ENCODE results near the gene NFKBIZ. TPM values are rescaled to one million over a fixed set of nuclear protein-coding genes. Genes with fewer than 3 reads are reported as not detected.
"Not testable (repeated sequence)": the region's sequence is repeated elsewhere in the genome, so short reads cannot be mapped to it uniquely, and the experiment has no call there.

NFKBIZ gene
- total RNA-seq, 1 donor from 2014 or later, result 14.7 TPM

DNA sequence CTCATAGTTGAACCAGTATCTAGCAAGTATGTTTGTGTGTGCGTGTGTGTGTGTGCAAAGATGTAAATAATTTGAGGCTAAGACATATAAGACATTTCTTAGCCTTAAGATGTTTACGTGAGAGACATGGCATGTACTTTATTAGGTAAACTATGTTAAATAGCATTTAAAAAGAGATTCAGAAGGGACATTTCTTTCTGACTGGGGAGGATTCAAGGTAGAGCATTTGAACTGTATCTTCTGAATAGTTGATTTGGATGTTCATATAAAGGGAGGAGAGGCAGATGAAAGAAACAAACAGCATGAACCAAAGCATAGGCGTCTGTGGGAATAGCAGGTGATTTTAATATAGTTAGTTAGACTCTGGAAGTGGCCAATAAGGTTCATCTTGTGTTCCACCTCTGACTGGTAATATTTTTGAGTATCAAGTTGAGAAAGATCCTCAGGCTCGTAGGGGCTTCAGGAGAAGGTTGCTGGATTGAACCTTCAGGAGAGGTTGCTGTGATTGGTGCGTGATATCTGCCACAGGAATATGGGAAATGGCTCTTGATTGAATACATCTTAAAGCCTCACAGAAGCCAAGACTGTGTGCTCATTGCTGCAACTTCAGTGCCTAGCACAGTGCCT lies 12.6 kb downstream of the NFKBIZ start:
- H3K36me3 Mint-ChIP-seq, result peaks cover 7% of the 10 kb centered on the region
- Histone ChIP-seq H3K9me3 (ENCODE audit: low read depth) (no peaks in the 10 kb centered on the region), H3K27ac (no peak overlapping the region), H3K36me3 (peaks cover 12% of the 10 kb centered on the region), H3K4me3 (no peak overlapping the region), H3F3A (ENCODE audit: low read depth) (no peaks in the 10 kb centered on the region), H3K9ac (no peak overlapping the region), H2AFZ (replicated peaks) (no peak overlapping the region), H3K27me3 (no peaks in the 10 kb centered on the region), H3K79me2 (ENCODE audit: low read depth) (no peaks in the 10 kb centered on the region), H3K4me1 (no peaks in the 10 kb centered on the region), H3K4me2 (no peak overlapping the region), H4K20me1 (ENCODE audit: low read depth) (no peaks in the 10 kb centered on the region)
- DNase-seq (ENCODE audit: low spot score), result no peak
- no peak overlapping the region for H3K4me3 Mint-ChIP-seq
- H3K9me3 Mint-ChIP-seq, result no peaks in the 10 kb centered on the region
- no peaks in the 10 kb centered on the region for H3K27me3 Mint-ChIP-seq (ENCODE audit: insufficient read depth, low read depth)
- no peaks in the 10 kb centered on the region for H3K4me1 Mint-ChIP-seq
- TF ChIP-seq, protein P1, sequence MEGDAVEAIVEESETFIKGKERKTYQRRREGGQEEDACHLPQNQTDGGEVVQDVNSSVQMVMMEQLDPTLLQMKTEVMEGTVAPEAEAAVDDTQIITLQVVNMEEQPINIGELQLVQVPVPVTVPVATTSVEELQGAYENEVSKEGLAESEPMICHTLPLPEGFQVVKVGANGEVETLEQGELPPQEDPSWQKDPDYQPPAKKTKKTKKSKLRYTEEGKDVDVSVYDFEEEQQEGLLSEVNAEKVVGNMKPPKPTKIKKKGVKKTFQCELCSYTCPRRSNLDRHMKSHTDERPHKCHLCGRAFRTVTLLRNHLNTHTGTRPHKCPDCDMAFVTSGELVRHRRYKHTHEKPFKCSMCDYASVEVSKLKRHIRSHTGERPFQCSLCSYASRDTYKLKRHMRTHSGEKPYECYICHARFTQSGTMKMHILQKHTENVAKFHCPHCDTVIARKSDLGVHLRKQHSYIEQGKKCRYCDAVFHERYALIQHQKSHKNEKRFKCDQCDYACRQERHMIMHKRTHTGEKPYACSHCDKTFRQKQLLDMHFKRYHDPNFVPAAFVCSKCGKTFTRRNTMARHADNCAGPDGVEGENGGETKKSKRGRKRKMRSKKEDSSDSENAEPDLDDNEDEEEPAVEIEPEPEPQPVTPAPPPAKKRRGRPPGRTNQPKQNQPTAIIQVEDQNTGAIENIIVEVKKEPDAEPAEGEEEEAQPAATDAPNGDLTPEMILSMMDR (IDR thresholded peaks at IDR 0.05), result no peak
- TF ChIP-seq EZH2 (IDR thresholded peaks at IDR 0.05) (no peak), EZH2phosphoT487 (IDR thresholded peaks at IDR 0.05) (no peak)
- H3K27ac Mint-ChIP-seq, result no peak overlapping the region

DNA sequence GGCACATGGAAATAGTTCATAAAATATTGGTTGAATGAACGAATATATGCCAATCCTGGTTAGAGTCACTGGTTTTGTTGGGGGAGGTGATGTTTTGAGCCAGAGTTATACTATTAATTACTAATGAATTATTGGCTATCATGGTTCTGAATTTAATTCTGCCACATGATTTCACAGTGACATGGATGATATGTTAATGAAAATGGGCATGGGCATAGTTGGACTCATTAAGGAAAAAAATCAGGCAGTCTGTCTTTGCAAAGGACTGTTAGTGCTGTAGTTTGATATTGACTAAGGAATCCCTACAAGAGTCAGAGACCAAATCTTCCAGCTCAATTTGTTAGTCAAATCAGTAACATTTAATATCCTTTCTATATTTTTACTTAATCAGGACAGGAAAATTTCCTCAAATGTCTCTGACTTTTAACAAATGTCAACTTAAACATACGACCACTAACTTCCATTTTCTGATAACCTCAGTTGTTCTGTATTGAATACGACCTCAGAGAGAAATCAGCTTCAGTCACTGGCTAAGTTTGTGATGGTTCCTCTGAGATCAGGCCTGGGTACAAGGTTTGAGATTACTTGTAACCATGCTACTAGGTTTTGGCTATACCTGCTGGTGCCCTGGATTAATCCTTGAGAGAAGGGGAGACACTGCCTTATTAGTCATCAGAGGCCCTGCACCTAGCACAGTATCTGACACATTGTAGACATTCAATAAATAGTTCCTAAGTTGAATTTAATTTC lies 13.3 kb downstream of the NFKBIZ start:
- Mint-ChIP-seq H3K27me3 (ENCODE audit: insufficient read depth, low read depth) (no peaks in the 10 kb centered on the region), H3K27ac (no peak overlapping the region)

GRCh38 chr3:101864926-101865325 lies 15.6 kb downstream of the NFKBIZ start:
- not testable (repeated sequence) for H3K4me3 Mint-ChIP-seq, H3K9me3 Mint-ChIP-seq

More for the DNA sequence above, 13.3 kb downstream of the NFKBIZ start:
- H3K36me3 Mint-ChIP-seq, result peaks cover 2% of the 10 kb centered on the region
- no peak for DNase-seq (ENCODE audit: low spot score)
- Histone ChIP-seq H3K4me3 (no peak overlapping the region), H3K79me2 (ENCODE audit: low read depth) (no peaks in the 10 kb centered on the region), H3K36me3 (peaks cover 9% of the 10 kb centered on the region), H3F3A (ENCODE audit: low read depth) (peaks cover 6% of the 10 kb centered on the region), H2AFZ (replicated peaks) (no peak overlapping the region), H4K20me1 (ENCODE audit: low read depth) (no peaks in the 10 kb centered on the region), H3K27ac (no peak overlapping the region), H3K9me3 (ENCODE audit: low read depth) (no peaks in the 10 kb centered on the region), H3K27me3 (no peaks in the 10 kb centered on the region), H3K4me2 (no peak overlapping the region), H3K4me1 (peaks cover 6% of the 10 kb centered on the region), H3K9ac (no peak overlapping the region)
- H3K4me1 Mint-ChIP-seq, result peaks cover 5% of the 10 kb centered on the region
- no peak overlapping the region for H3K4me3 Mint-ChIP-seq
- no peaks in the 10 kb centered on the region for H3K9me3 Mint-ChIP-seq
- TF ChIP-seq, protein P1 (IDR thresholded peaks at IDR 0.05), result no peak
- TF ChIP-seq EZH2phosphoT487 (IDR thresholded peaks at IDR 0.05), result no peak
- no peak for TF ChIP-seq EZH2 (IDR thresholded peaks at IDR 0.05)

More at GRCh38 chr3:101864926-101865325, 15.6 kb downstream of the NFKBIZ start:
- H3K27me3 Mint-ChIP-seq (ENCODE audit: insufficient read depth, low read depth); H3K4me1 ChIP-seq; H2AFZ ChIP-seq (replicated peaks); H3K79me2 ChIP-seq (ENCODE audit: low read depth); H3K36me3 ChIP-seq; DNase-seq (ENCODE audit: low spot score); H3K4me3 ChIP-seq; H3K27ac ChIP-seq; H3K4me2 ChIP-seq; H3K27ac Mint-ChIP-seq; H3K4me1 Mint-ChIP-seq; H4K20me1 ChIP-seq (ENCODE audit: low read depth); H3K9me3 ChIP-seq (ENCODE audit: low read depth); H3F3A ChIP-seq (ENCODE audit: low read depth); H3K27me3 ChIP-seq; H3K9ac ChIP-seq; H3K36me3 Mint-ChIP-seq: not testable (repeated sequence)
